22Rv1 (cell line): ENCODE measurements around the gene FNBP1.
"Not testable (repeated sequence)": the region's sequence is repeated elsewhere in the genome, so short reads cannot be mapped to it uniquely, and the experiment has no call there.

ENCODE experiments used
- H3K27ac ChIP-seq: fragments of 450-650 bp; 2 replicates; pipeline ENCODE4 v1.5.1; 2017
- CTCF ChIP-seq: fragments of 450-650 bp; IDR thresholded peaks from 2 replicates; pipeline ENCODE4 v1.5.1; 2017; ENCODE audit warnings: mild to moderate bottlenecking
- ZFX ChIP-seq: fragments of 450-650 bp; IDR thresholded peaks from 2 replicates; pipeline ENCODE4 v1.6.1; 2017; ENCODE audit warnings: antibody characterized with exemption, borderline replicate concordance

FNBP1 gene

GRCh38 chr9:130026583-130027340, 16.2 kb downstream of the FNBP1 start:
- TF ChIP-seq CTCF (no peak), ZFX (no peak)
- no peak overlapping the region for H3K27ac ChIP-seq

- 0 out of 2 replicates have a peak overlapping the region, but pooled peaks have one; percentile 8 for H3K27ac ChIP-seq
- TF ChIP-seq CTCF (no peak), ZFX (no peak)
These were observed 18.4 kb downstream of the FNBP1 start for GRCh38 chr9:130024597-130024994.

GRCh38 chr9:130023994-130024596, 18.9 kb downstream of the FNBP1 start:
- TF ChIP-seq CTCF = no peak
- TF ChIP-seq ZFX = no peak
- 0 out of 2 replicates have a peak overlapping the region, but pooled peaks have one; percentile 8 for H3K27ac ChIP-seq

GRCh38 chr9:130023144-130023787, 19.7 kb downstream of the FNBP1 start:
- TF ChIP-seq ZFX (no peak), CTCF (no peak)
- H3K27ac ChIP-seq = no peak overlapping the region

- TF ChIP-seq ZFX (no peak), CTCF (no peak)
- no peak overlapping the region for H3K27ac ChIP-seq
These were observed 20.3 kb downstream of the FNBP1 start for GRCh38 chr9:130022566-130023143.

GRCh38 chr9:130021842-130022241, 21.1 kb downstream of the FNBP1 start:
- not testable (repeated sequence) for H3K27ac ChIP-seq

GRCh38 chr9:130021123-130021522, 21.9 kb downstream of the FNBP1 start:
- H3K27ac ChIP-seq = no peak overlapping the region
- TF ChIP-seq CTCF (no peak), ZFX (no peak)
